DMS114 treated with DMSO at 0.1 percent for 48 hours (cell line): ENCODE data around the gene NTM.

ENCODE experiments used
- DNase-seq: peaks from one replicate; lab custom pipeline; 2025; ENCODE audit not compliant: unreplicated experiment; lab: John Stamatoyannopoulos, UW

Gene NTM

GRCh38 chr11:132258875-132259274, 888.5 kb downstream of the NTM start:
- DNase-seq = no peak

- DNase-seq = no peak
Measured at GRCh38 chr11:132260636-132261035, 890.2 kb downstream of the NTM start.

- DNase-seq = no peak
Measured at GRCh38 chr11:132263241-132263640, 892.8 kb downstream of the NTM start.

GRCh38 chr11:132263875-132264274, 893.5 kb downstream of the NTM start:
- no peak for DNase-seq

GRCh38 chr11:132264616-132265015, 894.2 kb downstream of the NTM start:
- no peak for DNase-seq

- DNase-seq = no peak
Measured at GRCh38 chr11:132278801-132279574, 908.6 kb downstream of the NTM start.

GRCh38 chr11:132284048-132284447, 913.6 kb downstream of the NTM start:
- no peak for DNase-seq

- DNase-seq = no peak
Measured at GRCh38 chr11:132284611-132285010, 914.2 kb downstream of the NTM start.

GRCh38 chr11:132285631-132286030, 915.2 kb downstream of the NTM start:
- DNase-seq = no peak

GRCh38 chr11:132286106-132286505, 915.7 kb downstream of the NTM start:
- DNase-seq = no peak

- DNase-seq = no peak
Measured at GRCh38 chr11:132288036-132288435, 917.6 kb downstream of the NTM start.

- no peak for DNase-seq
Measured at GRCh38 chr11:132289590-132290256, 919.3 kb downstream of the NTM start.

- no peak for DNase-seq
Measured at GRCh38 chr11:132293586-132293985, 923.2 kb downstream of the NTM start.

- DNase-seq = no peak
Measured at GRCh38 chr11:132296946-132297610, 926.7 kb downstream of the NTM start.

GRCh38 chr11:132298357-132298756, 927.9 kb downstream of the NTM start:
- no peak for DNase-seq

- no peak for DNase-seq
Measured at GRCh38 chr11:132300283-132300682, 929.9 kb downstream of the NTM start.

GRCh38 chr11:132301465-132301864, 931.0 kb downstream of the NTM start:
- no peak for DNase-seq

- no peak for DNase-seq
Measured at GRCh38 chr11:132301900-132302299, 931.5 kb downstream of the NTM start.

GRCh38 chr11:132307309-132308020, 937.0 kb downstream of the NTM start:
- no peak for DNase-seq

GRCh38 chr11:132310390-132311375, 940.3 kb downstream of the NTM start:
- no peak for DNase-seq
